HepG2 (cell line): ENCODE results near the gene HOXD3. TPM values are rescaled to one million over a fixed set of nuclear protein-coding genes. Genes with fewer than 3 reads are reported as not detected.

Experiments
- ATAC-seq: fragments of 200-7000 bp; cut with Tn5 transposase; 3 replicates; pipeline ENCODE4 v1.9.1; 2020; ENCODE audit warnings: mild to moderate bottlenecking, moderate library complexity
- BruUV-seq: library from RNA; stranded (reverse); fragments of 400-500 nt; replicated peaks from 2 replicates; lab custom pipeline; 2021; lab: Mats Ljungman, UMichigan
- CTCF ChIA-PET: fragments of 300-600 bp; formaldehyde crosslinking; extraction: SDS; loops from one replicate; lab custom pipeline; 2021; ENCODE audit warnings: low total read pairs, inconsistent platforms, low intra/inter-chr PET ratio; lab: Yijun Ruan, JAX
- POLR2A ChIA-PET: fragments of 350-600 bp; sonication (Branson Sonifier 250); formaldehyde crosslinking; loops from one replicate; lab custom pipeline; 2020; ENCODE audit warnings: antibody characterized with exemption, inconsistent platforms; lab: Yijun Ruan, JAX
- DNase-seq: peaks from one replicate; pipeline ENCODE4 v3.0.0-alpha.2; 2015; ENCODE audit warnings: low spot score
- FAIRE-seq: peaks from 3 replicates; lab custom pipeline; 2011; peaks lifted over from hg19 to GRCh38; lab: Jason Lieb, UNC
- H2AFZ ChIP-seq: one replicate; pipeline ENCODE4 v1.6.1; 2011; ENCODE audit warnings: low read length, inconsistent platforms
- H3K27ac ChIP-seq: fragments of 300-600 bp; 3 replicates; pipeline ENCODE4 v1.8.0; 2011; ENCODE audit warnings: mixed run types, mild to moderate bottlenecking, mixed read lengths, low read length, inconsistent platforms; ENCODE audit not compliant: insufficient read depth; ENCODE audit errors: extremely low read length
- H3K27me3 ChIP-seq, 2 experiments: fragments of 200-600 bp in 1 of 2; 2 replicates in 1 of 2; 3 replicates in 1 of 2; pipeline versions ENCODE4 v1.6.0 to v1.8.0; 2011; ENCODE audit warnings: low read length in 2 of 2, mild to moderate bottlenecking in 2 of 2, moderate library complexity in 2 of 2, inconsistent platforms in 1 of 2; ENCODE audit not compliant: insufficient read depth in 2 of 2, control insufficient read depth in 1 of 2
- H3K36me3 ChIP-seq, 2 experiments: fragments of 200-600 bp in 1 of 2; replicated peaks in 1 of 2; 2 replicates in 1 of 2; 3 replicates in 1 of 2; pipeline versions ENCODE4 v1.5.1 to v1.8.0; 2011; ENCODE audit warnings: low read length in 2 of 2, inconsistent platforms in 1 of 2; ENCODE audit not compliant: insufficient read depth in 2 of 2, control insufficient read depth in 1 of 2
- H3K4me1 ChIP-seq: 2 replicates; pipeline ENCODE4 v1.5.1; 2012; ENCODE audit warnings: low read length, inconsistent platforms; ENCODE audit not compliant: insufficient read depth
- H3K4me2 ChIP-seq: 2 replicates; pipeline ENCODE4 v1.6.0; 2011; ENCODE audit warnings: low read depth, low read length, inconsistent platforms
- H3K4me3 ChIP-seq, 3 experiments: fragments of 200-600 bp in 1 of 3; sonication (generic), shearing (Covaris generic) in 1 of 3; replicated peaks in 1 of 3; 2 replicates each; pipeline ENCODE4 v1.5.1; 2011 to 2016; ENCODE audit warnings: low read length in 3 of 3, inconsistent platforms in 2 of 3, low read depth in 2 of 3, mild to moderate bottlenecking in 2 of 3, control low read depth in 1 of 3, mixed read lengths in 1 of 3; ENCODE audit not compliant: insufficient read depth in 1 of 3
- H3K79me2 ChIP-seq: one replicate; pipeline ENCODE4 v1.6.1; 2011; ENCODE audit warnings: low read length, inconsistent platforms; ENCODE audit not compliant: insufficient read depth
- H3K9ac ChIP-seq: 2 replicates; pipeline ENCODE4 v1.6.0; 2011; ENCODE audit warnings: mild to moderate bottlenecking, low read depth, low read length, inconsistent platforms; ENCODE audit not compliant: insufficient read depth
- H3K9me3 ChIP-seq: 2 replicates; pipeline ENCODE4 v1.5.1; 2012; ENCODE audit warnings: mild to moderate bottlenecking, low read length
- H4K20me1 ChIP-seq: 2 replicates; pipeline ENCODE4 v1.6.0; 2011; ENCODE audit warnings: inconsistent platforms, mild to moderate bottlenecking, low read length, moderate library complexity; ENCODE audit not compliant: insufficient read depth
- ASH2L ChIP-seq: fragments of 300-600, 200-600 bp; sonication (generic); IDR thresholded peaks from 2 replicates; pipeline ENCODE4 v1.7.0; 2017; ENCODE audit warnings: low read depth, mild to moderate bottlenecking, moderate library complexity, mixed read lengths, low read length; ENCODE audit not compliant: insufficient read length
- HOXA7 ChIP-seq: sonication (generic); formaldehyde crosslinking; IDR thresholded peaks from 2 replicates; pipeline ENCODE4 v1.8.1; 2022; ENCODE audit warnings: mild to moderate bottlenecking, missing genetic modification reagents, moderate library complexity
- KLF9 ChIP-seq: IDR thresholded peaks from 2 replicates; pipeline ENCODE4 v1.6.1; 2016; ENCODE audit warnings: low read depth
- MAFG ChIP-seq: sonication (generic); formaldehyde crosslinking; IDR thresholded peaks from 2 replicates; pipeline ENCODE4 v1.5.1; 2020; ENCODE audit warnings: mild to moderate bottlenecking, missing genetic modification reagents
- NR2F2 ChIP-seq: IDR thresholded peaks from 2 replicates; pipeline ENCODE4 v1.6.1; 2012; ENCODE audit warnings: low read depth, inconsistent platforms, borderline replicate concordance
- PRDM10 ChIP-seq: sonication (generic); formaldehyde crosslinking; IDR thresholded peaks from 2 replicates; pipeline ENCODE4 v1.4.0; 2020; ENCODE audit warnings: low read depth, missing genetic modification reagents
- RFXAP ChIP-seq: sonication (generic); formaldehyde crosslinking; IDR thresholded peaks from 2 replicates; pipeline ENCODE4 v1.4.0; 2020; ENCODE audit warnings: missing genetic modification reagents, borderline replicate concordance
- SIN3A ChIP-seq: IDR thresholded peaks from 2 replicates; pipeline ENCODE4 v1.6.1; 2011; ENCODE audit warnings: low read depth, mild to moderate bottlenecking, control low read depth, low read length, borderline replicate concordance
- SNAI1 ChIP-seq: sonication (generic); formaldehyde crosslinking; IDR thresholded peaks from 2 replicates; pipeline ENCODE4 v1.5.0; 2020; ENCODE audit warnings: mild to moderate bottlenecking, missing genetic modification reagents, borderline replicate concordance
- TCF12 ChIP-seq, 2 experiments: fragments of 450-650 bp in 1 of 2; sonication (generic) in 1 of 2; formaldehyde crosslinking in 1 of 2; IDR thresholded peaks; 2 replicates each; pipeline versions ENCODE4 v1.6.1 to v1.8.0; 2017 to 2022; ENCODE audit warnings: antibody characterized with exemption in 1 of 2, mild to moderate bottlenecking in 1 of 2, missing genetic modification reagents in 1 of 2, moderate library complexity in 1 of 2
- YY1 ChIP-seq: IDR thresholded peaks from 2 replicates; pipeline ENCODE4 v1.6.1; 2011; ENCODE audit warnings: low read length, low read depth, moderate library complexity, mild to moderate bottlenecking; ENCODE audit not compliant: insufficient read depth, insufficient replicate concordance
- ZBTB33 ChIP-seq: sonication (generic); formaldehyde crosslinking; IDR thresholded peaks from 2 replicates; pipeline ENCODE4 v1.4.0; 2020; ENCODE audit warnings: missing genetic modification reagents
- ZNF225 ChIP-seq: sonication (generic); formaldehyde crosslinking; IDR thresholded peaks from 2 replicates; pipeline ENCODE4 v1.4.0; 2020; ENCODE audit warnings: mild to moderate bottlenecking, missing genetic modification reagents
- ZNF660 ChIP-seq: sonication (generic); formaldehyde crosslinking; IDR thresholded peaks from 2 replicates; pipeline ENCODE4 v1.5.1; 2020; ENCODE audit warnings: mild to moderate bottlenecking, low read depth, missing genetic modification reagents, borderline replicate concordance
- ZNF713 ChIP-seq: sonication (generic); formaldehyde crosslinking; IDR thresholded peaks from 2 replicates; pipeline ENCODE4 v1.4.0; 2020; ENCODE audit warnings: mild to moderate bottlenecking, missing genetic modification reagents
- WGBS: methylation state at CpG from one replicate; pipeline ENCODE4 v1.1.6; 2017; ENCODE audit warnings: low lambda C conversion rate; 5-methylcytosine and 5-hydroxymethylcytosine counted together
- in situ Hi-C: cut with HindIII; loops from 2 replicates; pipeline ENCODE4 v1.10.0; 2017; ENCODE audit warnings: low pct_unique_long_range_greater_than_20kb; ENCODE audit not compliant: extremely low pct_ligation_motif_present
- intact Hi-C: fragments of 100-400 bp; cut with micrococcal nuclease; formaldehyde crosslinking; loops from one replicate; pipeline ENCODE4 v1.10.0; 2022; ENCODE audit not compliant: unreplicated experiment
- polyA plus RNA-seq, 8 experiments: library from polyadenylated mRNA; depleted of rRNA in 3 of 8; stranded (reverse) in 7 of 8; unstranded in 1 of 8; fragments of >200 nt; fragmentation: Illumina TruSeq in 4 of 8; extraction: Trizol in 4 of 8; gene quantifications; 2 replicates each; pipeline versions ENCODE4 v1.2.1 to v1.2.3, GENCODE V29; 2011 to 2016; ENCODE audit warnings: low read depth in 4 of 8, missing spikeins in 1 of 8, mixed read lengths in 1 of 8; ENCODE audit not compliant: insufficient read depth in 1 of 8
- total RNA-seq, 5 experiments: library from RNA; depleted of rRNA; stranded (reverse); fragments of >200 nt; fragmentation: Illumina TruSeq; extraction: Trizol; gene quantifications; 2 replicates each; pipeline ENCODE4 v1.2.3, GENCODE V29; 2016; ENCODE audit warnings: low read depth in 1 of 5

The HOXD3 gene
- total and polyA plus RNA-seq, 2 of the 13 experiments (the other 11 are each of a cell fraction or from before 2014, with no cell fraction given) = 0.05 to 0.09 TPM

DNA sequence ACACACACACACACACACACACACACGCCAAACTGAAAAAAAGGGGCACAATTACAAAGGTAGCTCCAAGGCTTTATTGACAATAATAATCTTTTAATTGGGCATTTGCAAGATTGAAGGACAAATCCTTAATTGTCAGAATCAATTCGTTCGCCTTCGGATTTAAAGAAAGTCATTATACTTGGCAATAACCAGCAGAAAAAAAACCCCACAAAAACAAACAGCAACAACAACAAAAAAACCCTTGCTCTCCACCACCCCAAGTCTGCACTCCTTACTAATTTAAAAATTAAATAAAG, 29.4 kb upstream of the HOXD3 start:
- H3K9me3 ChIP-seq = no peaks in the 10 kb centered on the region
- in situ Hi-C loops = loop anchor here (5.0 kb wide), 4 partner anchors 425 to 1020 kb away; no protein-coding TSS in a partner anchor
- no TSS peak for BruUV-seq
- POLR2A ChIA-PET = no interaction called here
- no peaks in the 10 kb centered on the region for H3K79me2 ChIP-seq
- FAIRE-seq = no peak
- no peak overlapping the region for H3K9ac ChIP-seq
- H4K20me1 ChIP-seq = no peaks in the 10 kb centered on the region; the same call in 1 of the 2 replicates
- CTCF ChIA-PET = interaction anchor here (1.3 to 3.0 kb wide), 9 partner anchors 13 to 1021 kb away, joined by 5 to 44 read pairs (median 9); no protein-coding TSS in a partner anchor
- H3K4me3 ChIP-seq = no peak overlapping the region
- intact Hi-C loops = loop anchor here (1.0 to 2.0 kb wide), 4 partner anchors 427 to 1021 kb away; no protein-coding TSS in a partner anchor
- no peak overlapping the region for H3K4me2 ChIP-seq
- no peak overlapping the region for H3K27ac ChIP-seq
- H2AFZ ChIP-seq = no peak overlapping the region
- no peaks in the 10 kb centered on the region for H3K4me1 ChIP-seq
- WGBS = 60% methylated on average over 4 of the region's 4 CpGs
- no peak for ATAC-seq
- H3K27me3 ChIP-seq = peaks cover 15 to 81% of the 10 kb centered on the region in 2 experiments
- no peak for DNase-seq
- TF ChIP-seq ZNF713 (CRISPR knock-in tag) (no peak), MAFG (CRISPR knock-in tag) (no peak), NR2F2 (no peak), KLF9 (CRISPR knock-in tag) (no peak), HOXA7 (CRISPR knock-in tag) (no peak), SNAI1 (CRISPR knock-in tag) (no peak), TCF12 (IDR thresholded peaks at IDR 0.05) (no peak), TCF12 (CRISPR knock-in tag; IDR thresholded peaks at IDR 0.05) (no peak), ZBTB33 (CRISPR knock-in tag) (no peak), RFXAP (CRISPR knock-in tag) (no peak), ZNF225 (CRISPR knock-in tag) (no peak), SIN3A (no peak), YY1 (no peak), ZNF660 (CRISPR knock-in tag) (no peak), ASH2L (no peak), PRDM10 (CRISPR knock-in tag) (no peak)
- no peaks in the 10 kb centered on the region for H3K36me3 ChIP-seq
